Caco-2 (cell line): Measurements from ENCODE around the gene SBNO1. TPM values are rescaled to one million over a fixed set of nuclear protein-coding genes. Genes with fewer than 3 reads are reported as not detected.

Source experiments
- BruUV-seq: library from RNA; stranded (reverse); fragments of 400-500 nt; replicated peaks from 2 replicates; lab custom pipeline; 2021; lab: Mats Ljungman, UMichigan
- CTCF ChIA-PET: fragments of 300-600 bp; sonication (Branson Sonifier 250); formaldehyde crosslinking; loops from one replicate; lab custom pipeline; 2022; ENCODE audit warnings: antibody characterized with exemption; lab: Charles Lee
- POLR2A ChIA-PET: fragments of 300-600 bp; sonication (Branson Sonifier 250); formaldehyde crosslinking; loops from one replicate; lab custom pipeline; 2022; ENCODE audit warnings: antibody characterized with exemption; lab: Charles Lee
- DNase-seq, 2 experiments: peaks; one replicate each; pipeline versions ENCODE4 v3.0.0 to v3.0.0-alpha.2; 2020 to 2022
- H3K27me3 ChIP-seq: replicated peaks from 2 replicates; pipeline ENCODE4 v1.6.0; 2011; ENCODE audit warnings: low read length; ENCODE audit not compliant: control insufficient read depth, insufficient read depth
- H3K36me3 ChIP-seq: 2 replicates; pipeline ENCODE4 v1.5.1; 2011; ENCODE audit warnings: low read length; ENCODE audit not compliant: control insufficient read depth, insufficient read depth
- H3K4me1 ChIP-seq: fragments of 250-450 bp; sonication (Bioruptor Pico); 2 replicates; pipeline ENCODE4 v1.5.1; 2020; ENCODE audit warnings: mild to moderate bottlenecking
- H3K4me3 ChIP-seq: 2 replicates; pipeline ENCODE4 v1.5.1; 2011; ENCODE audit warnings: low read depth, mild to moderate bottlenecking, control low read depth, low read length
- H3K9me3 ChIP-seq: fragments of 250-450 bp; sonication (Bioruptor Pico); 2 replicates; pipeline ENCODE4 v1.5.1; 2020; ENCODE audit warnings: mild to moderate bottlenecking, moderate library complexity
- H3K27ac Mint-ChIP-seq: one replicate; pipeline ENCODE4 v1.8.0; 2022; ENCODE audit warnings: mixed read lengths; ENCODE audit not compliant: unreplicated experiment
- H3K27me3 Mint-ChIP-seq: one replicate; pipeline ENCODE4 v1.8.0; 2022; ENCODE audit warnings: mixed read lengths; ENCODE audit not compliant: insufficient read depth, unreplicated experiment
- H3K36me3 Mint-ChIP-seq: one replicate; pipeline ENCODE4 v1.8.0; 2022; ENCODE audit warnings: mild to moderate bottlenecking, mixed read lengths; ENCODE audit not compliant: insufficient read depth, unreplicated experiment
- H3K4me1 Mint-ChIP-seq: one replicate; pipeline ENCODE4 v1.8.0; 2022; ENCODE audit warnings: low read depth, mixed read lengths; ENCODE audit not compliant: unreplicated experiment
- H3K4me3 Mint-ChIP-seq: one replicate; pipeline ENCODE4 v1.8.0; 2022; ENCODE audit warnings: mild to moderate bottlenecking, moderate library complexity, mixed read lengths; ENCODE audit not compliant: unreplicated experiment
- H3K9me3 Mint-ChIP-seq: one replicate; pipeline ENCODE4 v1.8.0; 2022; ENCODE audit warnings: mixed read lengths; ENCODE audit not compliant: unreplicated experiment
- intact Hi-C: fragments of 100-400 bp; cut with micrococcal nuclease; formaldehyde crosslinking; loops from one replicate; pipeline ENCODE4 v1.10.0; 2022; ENCODE audit not compliant: unreplicated experiment
- total RNA-seq: library from RNA; stranded (reverse); gene quantifications from 2 replicates; pipeline ENCODE4 v1.2.3, GENCODE V29; 2022
- TF ChIP-seq, protein P1 (sequence below), 2 experiments: fragments of 200-600 bp in 1 of 2; IDR thresholded peaks; 1 replicate in 1 of 2; 2 replicates in 1 of 2; pipeline versions ENCODE4 v1.5.1 to v1.8.0; 2011 to 2022; ENCODE audit warnings: antibody characterized with exemption in 1 of 2, control low read depth in 1 of 2, inconsistent platforms in 1 of 2, low read depth in 1 of 2, low read length in 1 of 2, mild to moderate bottlenecking in 1 of 2, moderate library complexity in 1 of 2; ENCODE audit not compliant: insufficient read depth in 1 of 2, severe bottlenecking in 1 of 2, unreplicated experiment in 1 of 2

Gene SBNO1
- total RNA-seq, 1 experiment from 2014 or later: 53.8 TPM

- H3K27me3 Mint-ChIP-seq: no peaks in the 10 kb centered on the region
Measured at GRCh38 chr12:123283461-123283860, 81.2 kb downstream of the SBNO1 start.

DNA sequence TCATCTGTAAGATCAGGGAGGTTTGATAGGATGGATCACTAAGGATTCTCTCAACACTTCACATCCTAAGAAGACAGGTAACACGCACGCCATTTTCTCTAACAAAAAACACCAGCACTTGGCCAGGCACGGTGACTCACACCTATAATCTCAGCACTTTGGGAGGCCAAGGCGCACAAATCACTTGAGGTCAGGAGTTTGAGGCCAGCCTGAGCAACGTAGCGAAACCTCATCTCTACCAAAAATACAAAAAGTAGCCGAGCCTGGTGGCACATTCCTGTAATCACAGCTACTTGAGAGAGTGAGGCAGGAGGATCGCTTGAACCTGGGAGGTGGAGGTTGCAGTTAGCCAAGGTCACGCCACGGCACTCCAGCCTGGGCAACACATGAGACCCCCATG is 82.5 kb downstream of the SBNO1 start:
- BruUV-seq: no TSS peak
- H3K9me3 ChIP-seq: no peaks in the 10 kb centered on the region
- Mint-ChIP-seq H3K36me3 (peaks cover 15% of the 10 kb centered on the region), H3K27me3 (no peaks in the 10 kb centered on the region), H3K4me3 (no peak overlapping the region), H3K27ac (no peak overlapping the region), H3K9me3 (no peaks in the 10 kb centered on the region), H3K4me1 (no peaks in the 10 kb centered on the region)
- intact Hi-C loops: no loop called here
- H3K36me3 ChIP-seq: no peaks in the 10 kb centered on the region
- no peaks in the 10 kb centered on the region for H3K27me3 ChIP-seq
- no peak overlapping the region for H3K4me3 ChIP-seq
- CTCF ChIA-PET: no interaction called here
- TF ChIP-seq, protein P1, sequence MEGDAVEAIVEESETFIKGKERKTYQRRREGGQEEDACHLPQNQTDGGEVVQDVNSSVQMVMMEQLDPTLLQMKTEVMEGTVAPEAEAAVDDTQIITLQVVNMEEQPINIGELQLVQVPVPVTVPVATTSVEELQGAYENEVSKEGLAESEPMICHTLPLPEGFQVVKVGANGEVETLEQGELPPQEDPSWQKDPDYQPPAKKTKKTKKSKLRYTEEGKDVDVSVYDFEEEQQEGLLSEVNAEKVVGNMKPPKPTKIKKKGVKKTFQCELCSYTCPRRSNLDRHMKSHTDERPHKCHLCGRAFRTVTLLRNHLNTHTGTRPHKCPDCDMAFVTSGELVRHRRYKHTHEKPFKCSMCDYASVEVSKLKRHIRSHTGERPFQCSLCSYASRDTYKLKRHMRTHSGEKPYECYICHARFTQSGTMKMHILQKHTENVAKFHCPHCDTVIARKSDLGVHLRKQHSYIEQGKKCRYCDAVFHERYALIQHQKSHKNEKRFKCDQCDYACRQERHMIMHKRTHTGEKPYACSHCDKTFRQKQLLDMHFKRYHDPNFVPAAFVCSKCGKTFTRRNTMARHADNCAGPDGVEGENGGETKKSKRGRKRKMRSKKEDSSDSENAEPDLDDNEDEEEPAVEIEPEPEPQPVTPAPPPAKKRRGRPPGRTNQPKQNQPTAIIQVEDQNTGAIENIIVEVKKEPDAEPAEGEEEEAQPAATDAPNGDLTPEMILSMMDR (IDR thresholded peaks at IDR 0.05; ENCODE audit: insufficient read depth in 1 of 2, low read depth in 1 of 2, low read length in 1 of 2, severe bottlenecking in 1 of 2, unreplicated experiment in 1 of 2): no peak
- no peaks in the 10 kb centered on the region for H3K4me1 ChIP-seq
- POLR2A ChIA-PET: no interaction called here
- no peak for DNase-seq

More at GRCh38 chr12:123283461-123283860, 81.2 kb downstream of the SBNO1 start:
- intact Hi-C loops: no loop called here
- Mint-ChIP-seq H3K36me3 (peaks cover 22% of the 10 kb centered on the region), H3K4me3 (no peak overlapping the region), H3K27ac (no peak overlapping the region), H3K9me3 (no peaks in the 10 kb centered on the region), H3K4me1 (no peaks in the 10 kb centered on the region)
- TF ChIP-seq, protein P1 (IDR thresholded peaks at IDR 0.05; ENCODE audit: insufficient read depth in 1 of 2, low read depth in 1 of 2, low read length in 1 of 2, severe bottlenecking in 1 of 2, unreplicated experiment in 1 of 2): no peak
- Histone ChIP-seq H3K9me3 (no peaks in the 10 kb centered on the region), H3K4me1 (no peaks in the 10 kb centered on the region), H3K27me3 (no peaks in the 10 kb centered on the region), H3K36me3 (no peaks in the 10 kb centered on the region), H3K4me3 (no peak overlapping the region)
- POLR2A ChIA-PET: interaction anchor here (0.6 kb wide), 2 partner anchors 81 to 108 kb away, joined by 3 to 4 read pairs; partner anchors contain the start of gene SBNO1
- no peak for DNase-seq
- no TSS peak for BruUV-seq
- CTCF ChIA-PET: no interaction called here

DNA sequence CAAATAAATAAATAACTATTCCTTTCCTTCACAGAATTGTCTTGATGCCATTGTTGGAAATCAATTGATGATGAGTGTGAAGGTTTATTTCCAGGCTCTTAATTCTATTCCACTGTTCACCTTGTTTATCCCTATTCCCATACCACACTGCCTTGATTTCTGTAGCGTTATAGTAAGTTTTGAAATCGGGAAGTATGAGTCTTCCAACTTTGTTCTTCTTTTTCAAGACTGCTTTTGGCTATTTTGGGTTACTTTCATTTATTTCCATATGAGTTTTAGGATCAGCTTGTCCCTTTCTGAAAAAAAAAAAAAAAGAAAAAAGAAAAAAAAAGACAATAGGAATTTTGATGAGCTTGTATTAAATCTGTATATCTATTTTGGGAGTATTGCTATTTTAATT is 83.7 kb downstream of the SBNO1 start:
- no peaks in the 10 kb centered on the region for H3K4me1 ChIP-seq
- no peaks in the 10 kb centered on the region for H3K36me3 ChIP-seq
- TF ChIP-seq, protein P1 (IDR thresholded peaks at IDR 0.05; ENCODE audit: insufficient read depth in 1 of 2, low read depth in 1 of 2, low read length in 1 of 2, severe bottlenecking in 1 of 2, unreplicated experiment in 1 of 2): no peak
- no peak for DNase-seq
- no peak overlapping the region for H3K4me3 ChIP-seq
- H3K27me3 ChIP-seq: no peaks in the 10 kb centered on the region
- BruUV-seq: no TSS peak
- H3K36me3 Mint-ChIP-seq: peaks cover 3% of the 10 kb centered on the region
- no peaks in the 10 kb centered on the region for H3K9me3 Mint-ChIP-seq
- intact Hi-C loops: no loop called here
- H3K4me1 Mint-ChIP-seq: no peaks in the 10 kb centered on the region
- H3K4me3 Mint-ChIP-seq: no peak overlapping the region
- H3K27me3 Mint-ChIP-seq: no peaks in the 10 kb centered on the region
- ChIA-PET CTCF (no interaction called here), POLR2A (no interaction called here)
- no peak overlapping the region for H3K27ac Mint-ChIP-seq
- no peaks in the 10 kb centered on the region for H3K9me3 ChIP-seq
